Lower leg skin (tissue), 4 donors: Measurements from ENCODE around the gene MINDY4. TPM values are rescaled to one million over a fixed set of nuclear protein-coding genes. Genes with fewer than 3 reads are reported as not detected.

Experiments used
- DNase-seq, 2 donors: peaks; one replicate each; pipeline ENCODE4 v3.0.0-alpha.2; 2019; ENCODE audit warnings: low spot score in 2 of 2
- H3K4me3 ChIP-seq: fragments of 200-600 bp; sonication (generic); 2 replicates; pipeline ENCODE4 v1.5.1; 2017; ENCODE audit warnings: mild to moderate bottlenecking, low read depth; ENCODE audit not compliant: poor library complexity, severe bottlenecking
- CTCF ChIP-seq, 3 donors: fragments of 450-650 bp; IDR thresholded peaks; one replicate each; pipeline ENCODE4 v1.5.1; 2016; ENCODE audit warnings: antibody characterized with exemption in 3 of 3, mild to moderate bottlenecking in 3 of 3, moderate library complexity in 2 of 3
- POLR2A ChIP-seq, 2 donors: fragments of 450-650 bp; IDR thresholded peaks; one replicate each; pipeline ENCODE4 v1.6.1; 2016 to 2017; ENCODE audit warnings: antibody characterized with exemption in 2 of 2, mild to moderate bottlenecking in 1 of 2, moderate library complexity in 1 of 2
- WGBS, 2 donors: methylation state at CpG; one replicate each; pipeline ENCODE4 v1.1.5; 2018; 5-methylcytosine and 5-hydroxymethylcytosine counted together
- intact Hi-C: fragments of 100-400 bp; cut with DNase I; formaldehyde crosslinking; loops from one replicate; pipeline ENCODE4 v1.15.0; 2023; ENCODE audit warnings: low total_unique reads
- total RNA-seq, 4 donors: library from RNA; depleted of rRNA; stranded (reverse); fragments of >200 nt; gene quantifications; one replicate each; pipeline ENCODE4 v1.1.0, GENCODE V29; 2016

The MINDY4 gene
- total RNA-seq, 4 donors from 2014 or later, result 4.0 to 4.7 (median 4.4) TPM

- WGBS, 2 donors, result 58 to 66% methylated on average over 13 of the region's 13 CpGs
- intact Hi-C loops, result no loop called here
Measured at GRCh38 chr7:30869794-30870611, 98.8 kb downstream of the MINDY4 start.

GRCh38 chr7:30870821-30871518, 99.8 kb downstream of the MINDY4 start:
- intact Hi-C loops, result no loop called here
- no peak overlapping the region for H3K4me3 ChIP-seq
- 83% methylated on average over 6 to 8 of the region's 10 CpGs for WGBS, 2 donors
- TF ChIP-seq POLR2A (IDR thresholded peaks at IDR 0.05), result no peak
- no peak for TF ChIP-seq CTCF (IDR thresholded peaks at IDR 0.05)
- DNase-seq, result no peak

More at GRCh38 chr7:30869794-30870611, 98.8 kb downstream of the MINDY4 start:
- no peak overlapping the region for H3K4me3 ChIP-seq
- no peak for DNase-seq
- TF ChIP-seq CTCF (IDR thresholded peaks at IDR 0.05) (no peak), POLR2A (IDR thresholded peaks at IDR 0.05) (no peak)

- intact Hi-C loops, result no loop called here
- H3K4me3 ChIP-seq, result no peak overlapping the region
- TF ChIP-seq POLR2A (IDR thresholded peaks at IDR 0.05) (no peak), CTCF (IDR thresholded peaks at IDR 0.05) (no peak)
- 99 to 100% methylated on average over 5 of the region's 5 CpGs for WGBS, 2 donors
- no peak for DNase-seq
Measured at GRCh38 chr7:30871655-30872054, 100.4 kb downstream of the MINDY4 start.

GRCh38 chr7:30873207-30873606, 102.0 kb downstream of the MINDY4 start:
- TF ChIP-seq POLR2A (IDR thresholded peaks at IDR 0.05) (no peak), CTCF (IDR thresholded peaks at IDR 0.05) (no peak)
- DNase-seq, result no peak
- WGBS, 2 donors, result 82 to 83% methylated on average over 2 of the region's 2 CpGs
- intact Hi-C loops, result no loop called here
- H3K4me3 ChIP-seq, result no peak overlapping the region

GRCh38 chr7:30873656-30874055, 102.4 kb downstream of the MINDY4 start:
- 78 to 80% methylated on average over 6 of the region's 6 CpGs for WGBS, 2 donors
- intact Hi-C loops, result no loop called here
- TF ChIP-seq CTCF (IDR thresholded peaks at IDR 0.05) (no peak), POLR2A (IDR thresholded peaks at IDR 0.05) (no peak)
- DNase-seq, result no peak
- H3K4me3 ChIP-seq, result no peak overlapping the region
